Measurements from ENCODE around the gene CUEDC2.

DNA sequence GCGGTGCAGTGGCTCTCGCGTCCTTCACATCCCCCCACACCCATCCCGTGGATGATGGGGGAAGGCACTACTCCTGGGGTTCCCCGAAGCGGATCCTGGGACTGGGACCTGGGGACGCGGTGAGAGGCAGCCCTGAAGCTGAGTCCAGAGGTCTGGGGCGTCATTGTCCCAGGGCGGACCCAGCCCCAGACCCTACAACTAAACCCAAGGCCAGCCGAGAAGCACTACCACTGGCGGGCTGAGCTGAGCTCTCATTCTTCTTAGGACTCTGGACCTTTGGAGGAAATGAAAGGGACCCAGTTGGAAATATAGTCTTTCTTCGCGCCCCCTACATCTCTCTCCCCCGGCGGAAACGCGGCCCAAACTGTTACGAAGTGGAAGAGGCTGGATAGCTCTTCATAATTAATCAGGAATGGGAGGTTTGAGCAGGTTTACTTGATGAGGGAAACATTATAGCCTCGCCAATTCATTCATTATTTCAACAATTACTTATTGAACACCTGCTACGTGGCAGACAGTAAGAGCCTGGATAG is 12.1 kb downstream of the CUEDC2 start:
- TF ChIP-seq, protein P1, sequence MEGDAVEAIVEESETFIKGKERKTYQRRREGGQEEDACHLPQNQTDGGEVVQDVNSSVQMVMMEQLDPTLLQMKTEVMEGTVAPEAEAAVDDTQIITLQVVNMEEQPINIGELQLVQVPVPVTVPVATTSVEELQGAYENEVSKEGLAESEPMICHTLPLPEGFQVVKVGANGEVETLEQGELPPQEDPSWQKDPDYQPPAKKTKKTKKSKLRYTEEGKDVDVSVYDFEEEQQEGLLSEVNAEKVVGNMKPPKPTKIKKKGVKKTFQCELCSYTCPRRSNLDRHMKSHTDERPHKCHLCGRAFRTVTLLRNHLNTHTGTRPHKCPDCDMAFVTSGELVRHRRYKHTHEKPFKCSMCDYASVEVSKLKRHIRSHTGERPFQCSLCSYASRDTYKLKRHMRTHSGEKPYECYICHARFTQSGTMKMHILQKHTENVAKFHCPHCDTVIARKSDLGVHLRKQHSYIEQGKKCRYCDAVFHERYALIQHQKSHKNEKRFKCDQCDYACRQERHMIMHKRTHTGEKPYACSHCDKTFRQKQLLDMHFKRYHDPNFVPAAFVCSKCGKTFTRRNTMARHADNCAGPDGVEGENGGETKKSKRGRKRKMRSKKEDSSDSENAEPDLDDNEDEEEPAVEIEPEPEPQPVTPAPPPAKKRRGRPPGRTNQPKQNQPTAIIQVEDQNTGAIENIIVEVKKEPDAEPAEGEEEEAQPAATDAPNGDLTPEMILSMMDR (IDR thresholded peaks at IDR 0.05): no peak
- no peak for TF ChIP-seq POLR2A (IDR thresholded peaks at IDR 0.05)
